Rectal smooth muscle tissue (tissue), 1 donor: ENCODE data around the gene KRT13.

ENCODE experiments used
- H3K27ac ChIP-seq: one replicate; pipeline ENCODE4 v1.7.0; 2013; ENCODE audit warnings: low read depth, low read length, inconsistent platforms
- H3K27me3 ChIP-seq: one replicate; pipeline ENCODE4 v1.7.0; 2013; ENCODE audit warnings: low read length; ENCODE audit not compliant: control insufficient read depth, insufficient read depth
- H3K36me3 ChIP-seq: one replicate; pipeline ENCODE4 v1.7.0; 2013; ENCODE audit warnings: low read length; ENCODE audit not compliant: control insufficient read depth, insufficient read depth
- H3K4me1 ChIP-seq: one replicate; pipeline ENCODE4 v1.7.0; 2013; ENCODE audit warnings: low read length; ENCODE audit not compliant: control insufficient read depth, insufficient read depth
- H3K4me3 ChIP-seq: one replicate; pipeline ENCODE4 v1.7.0; 2013; ENCODE audit warnings: low read length
- H3K9ac ChIP-seq: one replicate; pipeline ENCODE4 v1.7.0; 2013; ENCODE audit warnings: low read length

KRT13 gene

GRCh38 chr17:41534899-41535546, 29.6 kb upstream of the KRT13 start:
- Histone ChIP-seq H3K4me3 (no peak overlapping the region), H3K9ac (no peak overlapping the region), H3K27ac (no peak overlapping the region), H3K36me3 (no peaks in the 10 kb centered on the region), H3K4me1 (no peaks in the 10 kb centered on the region), H3K27me3 (no peaks in the 10 kb centered on the region)

GRCh38 chr17:41533613-41534012, 28.2 kb upstream of the KRT13 start:
- Histone ChIP-seq H3K9ac (no peak overlapping the region), H3K27me3 (no peaks in the 10 kb centered on the region), H3K27ac (no peak overlapping the region), H3K4me1 (no peaks in the 10 kb centered on the region), H3K4me3 (no peak overlapping the region), H3K36me3 (no peaks in the 10 kb centered on the region)

- no peak overlapping the region for H3K9ac ChIP-seq
- H3K27me3 ChIP-seq = no peaks in the 10 kb centered on the region
- no peak overlapping the region for H3K27ac ChIP-seq
- no peaks in the 10 kb centered on the region for H3K36me3 ChIP-seq
- no peaks in the 10 kb centered on the region for H3K4me1 ChIP-seq
- H3K4me3 ChIP-seq = no peak overlapping the region
These were observed 27.6 kb upstream of the KRT13 start for GRCh38 chr17:41532947-41533570.

GRCh38 chr17:41531993-41532392, 26.6 kb upstream of the KRT13 start:
- Histone ChIP-seq H3K4me1 (no peaks in the 10 kb centered on the region), H3K27ac (no peak overlapping the region), H3K9ac (no peak overlapping the region), H3K27me3 (peaks cover 3% of the 10 kb centered on the region), H3K4me3 (no peak overlapping the region), H3K36me3 (no peaks in the 10 kb centered on the region)

GRCh38 chr17:41530062-41531048, 24.9 kb upstream of the KRT13 start:
- Histone ChIP-seq H3K4me1 (no peaks in the 10 kb centered on the region), H3K27ac (no peak overlapping the region), H3K27me3 (peaks cover 3% of the 10 kb centered on the region), H3K9ac (no peak overlapping the region), H3K4me3 (no peak overlapping the region), H3K36me3 (no peaks in the 10 kb centered on the region)

GRCh38 chr17:41529491-41529915, 24.1 kb upstream of the KRT13 start:
- Histone ChIP-seq H3K9ac (no peak overlapping the region), H3K27me3 (peaks cover 3% of the 10 kb centered on the region), H3K4me1 (no peaks in the 10 kb centered on the region), H3K4me3 (no peak overlapping the region), H3K36me3 (no peaks in the 10 kb centered on the region), H3K27ac (no peak overlapping the region)

GRCh38 chr17:41528959-41529353, 23.5 kb upstream of the KRT13 start:
- Histone ChIP-seq H3K27me3 (peaks cover 3% of the 10 kb centered on the region), H3K4me1 (no peaks in the 10 kb centered on the region), H3K36me3 (no peaks in the 10 kb centered on the region), H3K9ac (no peak overlapping the region), H3K4me3 (no peak overlapping the region), H3K27ac (no peak overlapping the region)

GRCh38 chr17:41527063-41528023, 21.9 kb upstream of the KRT13 start:
- Histone ChIP-seq H3K36me3 (no peaks in the 10 kb centered on the region), H3K27me3 (peaks cover 3% of the 10 kb centered on the region), H3K4me1 (no peaks in the 10 kb centered on the region), H3K4me3 (peak overlapping the region; percentile 56), H3K27ac (peak overlapping the region; percentile 20), H3K9ac (no peak overlapping the region)

GRCh38 chr17:41524261-41524660, 18.8 kb upstream of the KRT13 start:
- no peak overlapping the region for H3K4me3 ChIP-seq
- no peaks in the 10 kb centered on the region for H3K36me3 ChIP-seq
- H3K4me1 ChIP-seq = no peaks in the 10 kb centered on the region
- H3K27me3 ChIP-seq = peaks cover 3% of the 10 kb centered on the region
- no peak overlapping the region for H3K27ac ChIP-seq
- no peak overlapping the region for H3K9ac ChIP-seq

GRCh38 chr17:41523787-41524186, 18.4 kb upstream of the KRT13 start:
- peaks cover 3% of the 10 kb centered on the region for H3K27me3 ChIP-seq
- H3K4me3 ChIP-seq = no peak overlapping the region
- no peaks in the 10 kb centered on the region for H3K4me1 ChIP-seq
- no peak overlapping the region for H3K9ac ChIP-seq
- H3K27ac ChIP-seq = no peak overlapping the region
- H3K36me3 ChIP-seq = no peaks in the 10 kb centered on the region

GRCh38 chr17:41523225-41523593, 17.8 kb upstream of the KRT13 start:
- Histone ChIP-seq H3K4me3 (no peak overlapping the region), H3K4me1 (no peaks in the 10 kb centered on the region), H3K27me3 (peaks cover 3% of the 10 kb centered on the region), H3K36me3 (no peaks in the 10 kb centered on the region), H3K9ac (no peak overlapping the region), H3K27ac (no peak overlapping the region)
